ENCODE measurements around the gene DUSP1. TPM values are rescaled to one million over a fixed set of nuclear protein-coding genes. Genes with fewer than 3 reads are reported as not detected.

Gene DUSP1
- total RNA-seq, 1 experiment from 2014 or later = 594 TPM

DNA sequence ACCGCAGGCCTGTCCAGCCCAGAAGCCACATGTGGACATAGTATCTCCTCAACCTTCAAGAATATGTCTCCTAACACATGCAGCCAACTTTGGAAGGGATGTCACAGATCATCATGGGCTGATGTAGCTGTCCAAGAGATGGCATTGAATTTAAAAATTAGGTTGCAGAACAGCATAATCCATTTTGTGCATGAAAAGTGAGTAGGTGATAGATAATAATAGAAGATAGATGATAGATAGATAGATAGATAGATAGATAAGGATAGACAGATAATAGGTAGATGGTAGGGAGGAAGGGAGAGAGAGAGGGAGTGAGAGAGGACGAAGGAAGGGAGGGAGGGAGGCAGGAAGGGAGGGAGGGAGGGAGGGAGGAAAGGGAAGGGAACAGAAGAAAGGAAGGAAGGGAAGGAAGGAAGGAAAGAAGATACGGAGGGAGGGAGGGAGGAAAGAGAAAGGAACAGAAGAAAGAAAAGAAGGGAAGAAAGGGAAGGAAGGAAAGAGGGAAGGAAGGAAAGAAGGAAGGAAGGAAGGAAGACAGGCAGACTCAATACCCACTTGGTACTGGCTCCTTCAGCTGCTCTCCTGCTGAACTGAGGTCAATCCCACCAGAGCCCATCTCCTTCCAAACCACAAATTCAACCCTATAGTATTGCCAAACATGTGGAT is 34.2 kb upstream of the DUSP1 start:
- no peaks in the 10 kb centered on the region for H3K36me3 Mint-ChIP-seq (ENCODE audit: insufficient read depth, unreplicated experiment)
- TF ChIP-seq CTCF (IDR thresholded peaks at IDR 0.05; ENCODE audit: unreplicated experiment) = no peak
- H3K4me1 Mint-ChIP-seq (ENCODE audit: insufficient read depth, unreplicated experiment) = peaks cover 41% of the 10 kb centered on the region
- H3K27me3 Mint-ChIP-seq (ENCODE audit: insufficient read depth, unreplicated experiment) = no peaks in the 10 kb centered on the region
- no peak for DNase-seq (ENCODE audit: unreplicated experiment)
- no peak overlapping the region for H3K4me3 Mint-ChIP-seq (ENCODE audit: unreplicated experiment)
- POLR2A ChIA-PET = interaction anchor here (1.7 to 38.7 kb wide), 2 partner anchors 30 to 55 kb away, joined by 8 to 1263 read pairs; partner anchors contain the start of gene DUSP1
- no peaks in the 10 kb centered on the region for H3K9me3 Mint-ChIP-seq (ENCODE audit: unreplicated experiment)
- no peak overlapping the region for H3K27ac Mint-ChIP-seq (ENCODE audit: low read depth, unreplicated experiment)
- BruUV-seq (replicated peaks) = no TSS peak
- intact Hi-C loops (cut with micrococcal nuclease) = no loop called here
- CTCF ChIA-PET = no interaction called here

DNA sequence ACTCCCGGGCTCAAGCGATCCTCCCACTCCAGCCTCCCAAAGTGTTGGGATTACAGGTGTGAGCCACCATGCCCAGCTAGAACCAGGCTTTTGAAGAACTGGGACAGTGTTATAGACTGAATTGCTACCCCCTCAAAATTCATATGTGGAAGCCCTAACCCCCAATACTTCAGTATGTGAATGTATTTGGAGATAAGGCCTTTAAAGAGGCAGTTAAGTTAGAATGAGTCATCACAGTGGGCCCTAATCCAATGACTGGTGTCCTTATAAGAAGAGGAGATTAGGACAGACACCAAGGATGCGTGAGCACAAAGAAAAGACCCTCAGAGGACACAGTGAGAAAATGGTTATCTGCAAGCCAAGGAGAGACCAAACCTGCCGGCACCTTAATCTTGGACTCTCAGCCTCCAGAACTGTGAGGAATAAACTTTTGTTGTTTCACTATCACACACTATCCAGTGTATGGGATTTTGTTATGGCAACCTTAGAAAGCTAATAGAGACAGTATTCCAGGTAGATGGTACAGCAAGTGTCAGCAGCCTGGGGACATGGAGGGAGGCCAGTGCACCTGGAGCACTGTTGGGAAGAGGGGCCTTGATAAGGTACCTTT is 31.7 kb upstream of the DUSP1 start:
- Mint-ChIP-seq H3K4me3 (ENCODE audit: unreplicated experiment) (no peak overlapping the region), H3K27ac (ENCODE audit: low read depth, unreplicated experiment) (peak overlapping the region; percentile 89), H3K4me1 (ENCODE audit: insufficient read depth, unreplicated experiment) (peaks cover 59% of the 10 kb centered on the region), H3K36me3 (ENCODE audit: insufficient read depth, unreplicated experiment) (peaks cover 6% of the 10 kb centered on the region), H3K27me3 (ENCODE audit: insufficient read depth, unreplicated experiment) (no peaks in the 10 kb centered on the region), H3K9me3 (ENCODE audit: unreplicated experiment) (no peaks in the 10 kb centered on the region)
- BruUV-seq (replicated peaks) = no TSS peak
- DNase-seq (ENCODE audit: unreplicated experiment) = peak; percentile 60
- TF ChIP-seq CTCF (IDR thresholded peaks at IDR 0.05; ENCODE audit: unreplicated experiment) = no peak
- intact Hi-C loops (cut with micrococcal nuclease) = no loop called here
- POLR2A ChIA-PET = interaction anchor here (0.8 to 38.7 kb wide), 2 partner anchors 14 to 28 kb away, joined by 3 to 1263 read pairs; partner anchors contain the start of gene DUSP1
- CTCF ChIA-PET = interaction anchor here (0.6 to 1.2 kb wide), 3 partner anchors 13 to 86 kb away, joined by 3 to 5 read pairs (median 4); no protein-coding TSS in a partner anchor

DNA sequence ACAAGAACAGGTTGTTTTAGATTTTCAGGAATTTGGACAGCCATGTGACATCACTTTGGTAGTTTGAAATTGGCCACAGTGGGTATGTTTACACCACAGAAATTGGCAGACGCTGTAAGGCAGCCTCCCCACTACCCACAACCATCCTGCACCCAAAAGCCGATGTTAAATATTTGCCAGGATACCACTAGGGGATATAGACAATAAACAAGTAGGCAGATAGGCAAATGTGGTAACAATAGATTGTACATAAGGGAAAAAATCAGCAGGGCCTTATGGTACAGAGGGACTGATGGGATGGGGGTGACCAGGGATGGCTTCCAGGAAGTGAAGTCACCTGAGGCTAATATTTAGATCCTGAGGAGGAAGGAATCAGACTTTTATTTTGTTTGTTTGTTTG is 31.1 kb upstream of the DUSP1 start:
- intact Hi-C loops (cut with micrococcal nuclease) = no loop called here
- Mint-ChIP-seq H3K27me3 (ENCODE audit: insufficient read depth, unreplicated experiment) (no peaks in the 10 kb centered on the region), H3K9me3 (ENCODE audit: unreplicated experiment) (no peaks in the 10 kb centered on the region), H3K4me1 (ENCODE audit: insufficient read depth, unreplicated experiment) (peaks cover 57% of the 10 kb centered on the region), H3K27ac (ENCODE audit: low read depth, unreplicated experiment) (peak overlapping the region; percentile 89), H3K36me3 (ENCODE audit: insufficient read depth, unreplicated experiment) (peaks cover 6% of the 10 kb centered on the region), H3K4me3 (ENCODE audit: unreplicated experiment) (no peak overlapping the region)
- ChIA-PET POLR2A (interaction anchor here (5.0 to 38.7 kb wide), 2 partner anchors 27 to 67 kb away, joined by 58 to 1263 read pairs; partner anchors contain the start of gene DUSP1), CTCF (interaction anchor here (1.1 kb wide), 1 partner anchor 30 kb away, joined by 5 read pairs; no protein-coding TSS in a partner anchor)
- no TSS peak for BruUV-seq (replicated peaks)
- TF ChIP-seq CTCF (IDR thresholded peaks at IDR 0.05; ENCODE audit: unreplicated experiment) = no peak
- DNase-seq (ENCODE audit: unreplicated experiment) = no peak

GRCh38 chr5:172801179-172801671 is 30.2 kb upstream of the DUSP1 start:
- intact Hi-C loops (cut with micrococcal nuclease) = loop anchor here (1.0 kb wide), 3 partner anchors 29 to 69 kb away; partner anchors contain the start of gene ERGIC1
- H3K4me3 Mint-ChIP-seq (ENCODE audit: unreplicated experiment) = peak overlapping the region; percentile 22
- H3K27me3 Mint-ChIP-seq (ENCODE audit: insufficient read depth, unreplicated experiment) = no peaks in the 10 kb centered on the region
- peaks cover 6% of the 10 kb centered on the region for H3K36me3 Mint-ChIP-seq (ENCODE audit: insufficient read depth, unreplicated experiment)
- DNase-seq (ENCODE audit: unreplicated experiment) = peak; percentile 94
- peaks cover 53% of the 10 kb centered on the region for H3K4me1 Mint-ChIP-seq (ENCODE audit: insufficient read depth, unreplicated experiment)
- BruUV-seq (replicated peaks) = no TSS peak
- no peak for TF ChIP-seq CTCF (IDR thresholded peaks at IDR 0.05; ENCODE audit: unreplicated experiment)
- peak overlapping the region; percentile 89 for H3K27ac Mint-ChIP-seq (ENCODE audit: low read depth, unreplicated experiment)
- no peaks in the 10 kb centered on the region for H3K9me3 Mint-ChIP-seq (ENCODE audit: unreplicated experiment)
- ChIA-PET CTCF (interaction anchor here (0.6 to 4.6 kb wide), 8 partner anchors 26 to 101 kb away, joined by 3 to 52 read pairs (median 4); no protein-coding TSS in a partner anchor), POLR2A (interaction anchor here (0.6 to 38.7 kb wide), 19 partner anchors 9 to 348 kb away, joined by 3 to 1263 read pairs (median 8); partner anchors contain the start of gene DUSP1)

Data from MCF 10A (cell line).